ENCODE measurements around the gene PMEL.
A peak's percentile ranks its signal among the peaks of the same experiment; 100 is the strongest.

PMEL gene

DNA sequence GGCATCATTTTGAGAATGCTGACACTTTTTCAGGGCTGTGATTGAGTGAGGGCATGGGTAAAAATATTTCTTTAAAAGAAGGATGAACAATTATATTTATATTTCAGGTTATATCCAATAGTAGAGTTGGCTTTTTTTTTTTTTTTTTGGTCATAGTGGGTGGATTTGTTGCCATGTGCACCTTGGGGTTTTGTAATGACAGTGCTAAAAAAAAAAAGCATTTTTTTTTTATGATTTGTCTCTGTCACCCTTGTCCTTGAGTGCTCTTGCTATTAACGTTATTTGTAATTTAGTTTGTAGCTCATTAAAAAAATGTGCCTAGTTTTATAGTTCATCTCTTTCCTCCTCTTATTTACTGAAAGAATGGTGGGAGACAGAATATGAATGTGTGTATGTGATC is 6.6 kb upstream of the PMEL start:
- Histone ChIP-seq H2BK15ac (ENCODE audit: low read length) (no peak overlapping the region), H3K27me3 (ENCODE audit: control insufficient read depth in 3 of 3, insufficient read depth in 3 of 3, low read depth in 1 of 3, low read length in 3 of 3) (no peaks in the 10 kb centered on the region), H3K9ac (ENCODE audit: low read depth, low read length, poor library complexity) (no peak overlapping the region), H3K4me2 (ENCODE audit: insufficient read depth, low read length, poor library complexity, severe bottlenecking) (no peak overlapping the region), H3K23ac (ENCODE audit: low read depth, low read length, poor library complexity) (no peak overlapping the region), H2BK120ac (ENCODE audit: low read depth, low read length) (no peak overlapping the region), H3K18ac (ENCODE audit: low read length) (no peak overlapping the region), H3K79me1 (ENCODE audit: low read depth, low read length) (peaks cover 5% of the 10 kb centered on the region), H2BK12ac (ENCODE audit: low read length) (no peak overlapping the region), H2AFZ (ENCODE audit: low read length) (no peak overlapping the region), H4K91ac (ENCODE audit: low read depth, low read length, poor library complexity) (no peak overlapping the region), H3K36me3 (replicated peaks in 1 of 2; ENCODE audit: control insufficient read depth in 2 of 2, insufficient read depth in 2 of 2, low read length in 2 of 2) (peaks cover 14 to 74% of the 10 kb centered on the region in 2 donors), H3K4me3 (ENCODE audit: low read length in 2 of 2) (peak overlapping the region in 1 of 2 donors; percentile 45), H2BK5ac (ENCODE audit: low read length) (no peak overlapping the region), H3K4me1 (ENCODE audit: control insufficient read depth in 2 of 2, insufficient read depth in 1 of 2, low read depth in 1 of 2, low read length in 2 of 2) (peaks cover 8 to 17% of the 10 kb centered on the region in 2 donors), H2AK5ac (ENCODE audit: low read depth, low read length) (no peak overlapping the region), H3K27ac (replicated peaks; ENCODE audit: low read length) (no peak overlapping the region), H3K9me3 (replicated peaks in 1 of 2; ENCODE audit: control insufficient read depth in 2 of 2, insufficient read depth in 1 of 2, low read depth in 1 of 2, low read length in 2 of 2) (no peaks in the 10 kb centered on the region), H4K8ac (ENCODE audit: low read depth, low read length) (no peak overlapping the region), H3K14ac (ENCODE audit: low read length) (no peak overlapping the region), H3K4ac (ENCODE audit: low read length) (no peak overlapping the region)
- DNase-seq (ENCODE audit: low spot score): no peak
- no CpG with 5 or more reads among the region's 1 CpG for WGBS, 2 donors (ENCODE audit: extremely low coverage in 2 of 2, insufficient read length in 2 of 2, insufficient replicate concordance in 1 of 2)

- H3K4me2 ChIP-seq (ENCODE audit: insufficient read depth, low read length, poor library complexity, severe bottlenecking): no peak overlapping the region
- no peak overlapping the region for H3K4ac ChIP-seq (ENCODE audit: low read length)
- no peak overlapping the region for H4K91ac ChIP-seq (ENCODE audit: low read depth, low read length, poor library complexity)
- no peak overlapping the region for H3K14ac ChIP-seq (ENCODE audit: low read length)
- no peak overlapping the region for H3K18ac ChIP-seq (ENCODE audit: low read length)
- no peak overlapping the region for H2BK120ac ChIP-seq (ENCODE audit: low read depth, low read length)
- no peak overlapping the region for H4K8ac ChIP-seq (ENCODE audit: low read depth, low read length)
- peaks cover 5% of the 10 kb centered on the region for H3K79me1 ChIP-seq (ENCODE audit: low read depth, low read length)
- H2AFZ ChIP-seq (ENCODE audit: low read length): no peak overlapping the region
- H2BK12ac ChIP-seq (ENCODE audit: low read length): no peak overlapping the region
- DNase-seq (ENCODE audit: low spot score): no peak
- no peak overlapping the region for H3K4me3 ChIP-seq (ENCODE audit: low read length in 2 of 2)
- no peaks in the 10 kb centered on the region for H3K27me3 ChIP-seq (ENCODE audit: control insufficient read depth in 3 of 3, insufficient read depth in 3 of 3, low read depth in 1 of 3, low read length in 3 of 3)
- no peak overlapping the region for H2BK15ac ChIP-seq (ENCODE audit: low read length)
- no peak overlapping the region for H2BK5ac ChIP-seq (ENCODE audit: low read length)
- H3K23ac ChIP-seq (ENCODE audit: low read depth, low read length, poor library complexity): no peak overlapping the region
- peaks cover 14 to 70% of the 10 kb centered on the region in 2 donors for H3K36me3 ChIP-seq (replicated peaks in 1 of 2; ENCODE audit: control insufficient read depth in 2 of 2, insufficient read depth in 2 of 2, low read length in 2 of 2)
- H3K9me3 ChIP-seq (replicated peaks in 1 of 2; ENCODE audit: control insufficient read depth in 2 of 2, insufficient read depth in 1 of 2, low read depth in 1 of 2, low read length in 2 of 2): no peaks in the 10 kb centered on the region
- no peak overlapping the region for H3K9ac ChIP-seq (ENCODE audit: low read depth, low read length, poor library complexity)
- no peak overlapping the region for H2AK5ac ChIP-seq (ENCODE audit: low read depth, low read length)
- WGBS, 2 donors (ENCODE audit: extremely low coverage in 2 of 2, insufficient read length in 2 of 2, insufficient replicate concordance in 1 of 2): no CpG with 5 or more reads among the region's 3 CpGs
- no peak overlapping the region for H3K27ac ChIP-seq (replicated peaks; ENCODE audit: low read length)
- peaks cover 8 to 19% of the 10 kb centered on the region in 2 donors for H3K4me1 ChIP-seq (ENCODE audit: control insufficient read depth in 2 of 2, insufficient read depth in 1 of 2, low read depth in 1 of 2, low read length in 2 of 2)
These were observed 6.2 kb upstream of the PMEL start for GRCh38 chr12:55972042-55972441.

GRCh38 chr12:55970775-55971174 is 4.9 kb upstream of the PMEL start:
- Histone ChIP-seq H3K27me3 (ENCODE audit: control insufficient read depth in 3 of 3, insufficient read depth in 3 of 3, low read depth in 1 of 3, low read length in 3 of 3) (no peaks in the 10 kb centered on the region), H3K79me1 (ENCODE audit: low read depth, low read length) (peaks cover 5% of the 10 kb centered on the region), H2AFZ (ENCODE audit: low read length) (no peak overlapping the region), H3K27ac (replicated peaks; ENCODE audit: low read length) (no peak overlapping the region), H2BK5ac (ENCODE audit: low read length) (no peak overlapping the region), H2BK15ac (ENCODE audit: low read length) (no peak overlapping the region), H2AK5ac (ENCODE audit: low read depth, low read length) (no peak overlapping the region), H3K4ac (ENCODE audit: low read length) (no peak overlapping the region), H3K14ac (ENCODE audit: low read length) (no peak overlapping the region), H3K4me1 (ENCODE audit: control insufficient read depth in 2 of 2, insufficient read depth in 1 of 2, low read depth in 1 of 2, low read length in 2 of 2) (peaks cover 8 to 23% of the 10 kb centered on the region in 2 donors), H3K4me3 (ENCODE audit: low read length in 2 of 2) (no peak overlapping the region), H2BK120ac (ENCODE audit: low read depth, low read length) (no peak overlapping the region), H3K9ac (ENCODE audit: low read depth, low read length, poor library complexity) (no peak overlapping the region), H3K4me2 (ENCODE audit: insufficient read depth, low read length, poor library complexity, severe bottlenecking) (no peak overlapping the region), H3K36me3 (replicated peaks in 1 of 2; ENCODE audit: control insufficient read depth in 2 of 2, insufficient read depth in 2 of 2, low read length in 2 of 2) (peaks cover 14 to 58% of the 10 kb centered on the region in 2 donors), H4K91ac (ENCODE audit: low read depth, low read length, poor library complexity) (no peak overlapping the region), H4K8ac (ENCODE audit: low read depth, low read length) (no peak overlapping the region), H3K9me3 (replicated peaks in 1 of 2; ENCODE audit: control insufficient read depth in 2 of 2, insufficient read depth in 1 of 2, low read depth in 1 of 2, low read length in 2 of 2) (no peaks in the 10 kb centered on the region), H3K18ac (ENCODE audit: low read length) (no peak overlapping the region), H2BK12ac (ENCODE audit: low read length) (no peak overlapping the region), H3K23ac (ENCODE audit: low read depth, low read length, poor library complexity) (no peak overlapping the region)
- no peak for DNase-seq (ENCODE audit: low spot score)
- no CpG with 5 or more reads among the region's 7 CpGs for WGBS, 2 donors (ENCODE audit: extremely low coverage in 2 of 2, insufficient read length in 2 of 2, insufficient replicate concordance in 1 of 2)

GRCh38 chr12:55969356-55969755 is 3.5 kb upstream of the PMEL start:
- Histone ChIP-seq H3K4me3 (ENCODE audit: low read length in 2 of 2) (no peak overlapping the region), H2BK15ac (ENCODE audit: low read length) (no peak overlapping the region), H2AFZ (ENCODE audit: low read length) (no peak overlapping the region), H3K4ac (ENCODE audit: low read length) (no peak overlapping the region), H4K8ac (ENCODE audit: low read depth, low read length) (no peak overlapping the region), H3K4me1 (ENCODE audit: control insufficient read depth in 2 of 2, insufficient read depth in 1 of 2, low read depth in 1 of 2, low read length in 2 of 2) (peaks cover 7 to 26% of the 10 kb centered on the region in 2 donors), H2BK5ac (ENCODE audit: low read length) (no peak overlapping the region), H3K9ac (ENCODE audit: low read depth, low read length, poor library complexity) (no peak overlapping the region), H3K4me2 (ENCODE audit: insufficient read depth, low read length, poor library complexity, severe bottlenecking) (no peak overlapping the region), H3K27me3 (ENCODE audit: control insufficient read depth in 3 of 3, insufficient read depth in 3 of 3, low read depth in 1 of 3, low read length in 3 of 3) (no peaks in the 10 kb centered on the region), H3K9me3 (replicated peaks in 1 of 2; ENCODE audit: control insufficient read depth in 2 of 2, insufficient read depth in 1 of 2, low read depth in 1 of 2, low read length in 2 of 2) (no peaks in the 10 kb centered on the region), H3K23ac (ENCODE audit: low read depth, low read length, poor library complexity) (no peak overlapping the region), H2BK120ac (ENCODE audit: low read depth, low read length) (no peak overlapping the region), H3K79me1 (ENCODE audit: low read depth, low read length) (no peaks in the 10 kb centered on the region), H4K91ac (ENCODE audit: low read depth, low read length, poor library complexity) (no peak overlapping the region), H2BK12ac (ENCODE audit: low read length) (no peak overlapping the region), H3K27ac (replicated peaks; ENCODE audit: low read length) (no peak overlapping the region), H3K36me3 (replicated peaks in 1 of 2; ENCODE audit: control insufficient read depth in 2 of 2, insufficient read depth in 2 of 2, low read length in 2 of 2) (peaks cover 14 to 54% of the 10 kb centered on the region in 2 donors), H2AK5ac (ENCODE audit: low read depth, low read length) (no peak overlapping the region), H3K18ac (ENCODE audit: low read length) (no peak overlapping the region), H3K14ac (ENCODE audit: low read length) (no peak overlapping the region)
- whole genome bisulfite sequencing, 2 donors (ENCODE audit: extremely low coverage in 2 of 2, insufficient read length in 2 of 2, insufficient replicate concordance in 1 of 2): no CpG with 5 or more reads among the region's 4 CpGs
- no peak for DNase-seq (ENCODE audit: low spot score)
